ENCODE data around the gene NOL4. TPM values are rescaled to one million over a fixed set of nuclear protein-coding genes. Genes with fewer than 3 reads are reported as not detected.

The NOL4 gene
- polyA plus RNA-seq, 3 donors, result not detected

DNA sequence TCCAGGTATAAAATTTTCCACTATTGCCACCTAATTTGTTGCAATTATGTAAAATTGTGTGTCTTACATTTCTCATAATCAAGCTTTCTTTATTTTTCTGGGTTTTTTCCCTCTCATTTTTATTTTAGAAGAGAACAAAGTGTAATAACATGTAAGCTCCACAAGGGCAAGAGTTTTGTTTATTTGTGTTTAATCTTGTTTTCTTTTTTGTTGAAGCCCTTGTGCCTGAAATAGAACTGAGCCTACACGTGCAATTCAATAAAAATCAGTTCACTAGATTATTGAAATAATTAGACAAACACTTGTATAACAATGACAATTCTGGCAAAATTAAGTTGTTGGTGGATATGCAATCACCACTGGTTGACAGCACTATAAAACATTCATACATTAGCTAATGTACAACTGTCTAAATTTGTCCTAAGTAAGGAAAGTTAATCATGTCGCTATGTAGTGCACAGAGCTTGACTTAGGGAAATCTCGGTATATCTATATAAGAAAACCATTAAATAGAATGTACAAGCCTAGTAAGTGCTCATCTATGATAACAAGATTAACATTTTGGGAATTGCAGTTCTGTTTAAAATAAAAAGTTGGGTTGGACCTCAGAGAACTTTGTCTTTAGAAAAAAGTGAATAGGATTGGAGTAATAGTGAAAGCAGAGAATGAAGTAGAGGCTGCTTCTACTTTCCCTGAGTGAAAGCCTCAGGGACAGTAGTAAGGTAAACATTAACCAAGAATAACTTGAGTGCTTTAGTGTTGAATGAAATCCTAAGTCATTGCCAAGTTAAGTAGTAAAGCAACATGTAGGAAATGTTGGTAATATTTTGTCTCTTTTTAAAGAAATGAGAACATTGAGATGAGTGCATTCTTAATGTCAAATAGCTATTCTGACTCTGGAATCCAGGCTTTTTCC lies 37.4 kb upstream of the NOL4 start:
- TF ChIP-seq, protein P1, sequence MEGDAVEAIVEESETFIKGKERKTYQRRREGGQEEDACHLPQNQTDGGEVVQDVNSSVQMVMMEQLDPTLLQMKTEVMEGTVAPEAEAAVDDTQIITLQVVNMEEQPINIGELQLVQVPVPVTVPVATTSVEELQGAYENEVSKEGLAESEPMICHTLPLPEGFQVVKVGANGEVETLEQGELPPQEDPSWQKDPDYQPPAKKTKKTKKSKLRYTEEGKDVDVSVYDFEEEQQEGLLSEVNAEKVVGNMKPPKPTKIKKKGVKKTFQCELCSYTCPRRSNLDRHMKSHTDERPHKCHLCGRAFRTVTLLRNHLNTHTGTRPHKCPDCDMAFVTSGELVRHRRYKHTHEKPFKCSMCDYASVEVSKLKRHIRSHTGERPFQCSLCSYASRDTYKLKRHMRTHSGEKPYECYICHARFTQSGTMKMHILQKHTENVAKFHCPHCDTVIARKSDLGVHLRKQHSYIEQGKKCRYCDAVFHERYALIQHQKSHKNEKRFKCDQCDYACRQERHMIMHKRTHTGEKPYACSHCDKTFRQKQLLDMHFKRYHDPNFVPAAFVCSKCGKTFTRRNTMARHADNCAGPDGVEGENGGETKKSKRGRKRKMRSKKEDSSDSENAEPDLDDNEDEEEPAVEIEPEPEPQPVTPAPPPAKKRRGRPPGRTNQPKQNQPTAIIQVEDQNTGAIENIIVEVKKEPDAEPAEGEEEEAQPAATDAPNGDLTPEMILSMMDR (IDR thresholded peaks at IDR 0.05), result no peak
- DNase-seq, result no peak
- Mint-ChIP-seq H3K4me3 (no peak overlapping the region), H3K9me3 (peaks cover 2 to 16% (median 7%) of the 10 kb centered on the region in 7 donors), H3K27me3 (ENCODE audit: low read depth in 3 of 3) (no peaks in the 10 kb centered on the region), H3K36me3 (no peaks in the 10 kb centered on the region), H3K27ac (no peak overlapping the region), H3K4me1 (no peaks in the 10 kb centered on the region)
- Histone ChIP-seq H3K4me2 (replicated peaks; ENCODE audit: extremely low read depth, low read length, poor library complexity, severe bottlenecking) (no peak overlapping the region), H3K9me3 (replicated peaks in 1 of 2; ENCODE audit: control insufficient read depth in 1 of 2, insufficient read depth in 1 of 2, low read length in 2 of 2) (peaks cover 5 to 7% of the 10 kb centered on the region in 2 donors), H3K79me2 (ENCODE audit: insufficient read depth, low read length) (no peaks in the 10 kb centered on the region), H3K4me3 (replicated peaks in 1 of 3; ENCODE audit: low read depth in 2 of 3, low read length in 3 of 3) (no peak overlapping the region), H3K9ac (ENCODE audit: insufficient read depth, low read length, poor library complexity, severe bottlenecking) (no peak overlapping the region), H2AFZ (ENCODE audit: insufficient read depth, low read depth, low read length, poor library complexity, severe bottlenecking) (no peak overlapping the region), H3K27ac (ENCODE audit: low read depth in 1 of 2, low read length in 2 of 2) (no peak overlapping the region), H3K27me3 (ENCODE audit: control insufficient read depth in 2 of 2, insufficient read depth in 2 of 2, low read length in 2 of 2) (no peaks in the 10 kb centered on the region), H4K20me1 (ENCODE audit: insufficient read depth, low read length) (no peaks in the 10 kb centered on the region), H3K4me1 (ENCODE audit: control insufficient read depth in 1 of 2, insufficient read depth in 2 of 2, low read length in 2 of 2) (no peaks in the 10 kb centered on the region), H3K36me3 (replicated peaks in 1 of 2; ENCODE audit: control insufficient read depth in 1 of 2, insufficient read depth in 2 of 2, low read length in 2 of 2) (no peaks in the 10 kb centered on the region)
- intact Hi-C loops (cut with micrococcal nuclease), result no loop called here
- no CpG with 5 or more reads among the region's 3 CpGs for WGBS (ENCODE audit: insufficient coverage)

DNA sequence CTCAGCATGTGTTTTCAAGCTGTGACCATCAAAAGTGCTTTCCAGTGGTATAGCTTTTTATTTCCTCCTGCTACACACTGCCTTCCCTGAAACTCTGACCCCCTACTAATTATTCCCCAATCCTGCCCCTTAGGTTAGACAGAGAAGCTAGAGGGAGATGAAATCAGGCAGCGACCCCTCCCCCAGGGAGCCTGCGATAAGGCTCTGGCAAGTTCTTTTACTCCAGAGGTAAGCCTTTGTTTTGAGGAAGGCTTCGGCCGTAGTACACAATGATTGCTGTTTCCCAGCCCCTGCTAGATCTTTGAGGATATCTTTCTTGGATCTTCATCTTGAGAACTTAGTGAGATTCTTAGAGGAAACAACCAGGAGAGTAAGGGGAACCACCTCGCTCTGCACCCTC lies 33.5 kb upstream of the NOL4 start:
- H3K4me3 ChIP-seq (replicated peaks in 1 of 3; ENCODE audit: low read depth in 2 of 3, low read length in 3 of 3), result no peak overlapping the region
- intact Hi-C loops (cut with micrococcal nuclease), result no loop called here
- no peak overlapping the region for H3K9ac ChIP-seq (ENCODE audit: insufficient read depth, low read length, poor library complexity, severe bottlenecking)
- no peak overlapping the region for H2AFZ ChIP-seq (ENCODE audit: insufficient read depth, low read depth, low read length, poor library complexity, severe bottlenecking)
- no peak overlapping the region for H3K27ac ChIP-seq (ENCODE audit: low read depth in 1 of 2, low read length in 2 of 2)
- Mint-ChIP-seq H3K4me3 (no peak overlapping the region), H3K9me3 (peaks cover 0 to 11% (median 1%) of the 10 kb centered on the region in 7 donors), H3K4me1 (no peaks in the 10 kb centered on the region), H3K27ac (no peak overlapping the region), H3K36me3 (no peaks in the 10 kb centered on the region), H3K27me3 (ENCODE audit: low read depth in 3 of 3) (no peaks in the 10 kb centered on the region)
- TF ChIP-seq, protein P1 (IDR thresholded peaks at IDR 0.05), result no peak
- no peaks in the 10 kb centered on the region for H3K27me3 ChIP-seq (ENCODE audit: control insufficient read depth in 2 of 2, insufficient read depth in 2 of 2, low read length in 2 of 2)
- H3K9me3 ChIP-seq (replicated peaks in 1 of 2; ENCODE audit: control insufficient read depth in 1 of 2, insufficient read depth in 1 of 2, low read length in 2 of 2), result peaks cover 0 to under 1% of the 10 kb centered on the region in 2 donors
- no peaks in the 10 kb centered on the region for H3K79me2 ChIP-seq (ENCODE audit: insufficient read depth, low read length)
- no peak for DNase-seq
- no peaks in the 10 kb centered on the region for H4K20me1 ChIP-seq (ENCODE audit: insufficient read depth, low read length)
- H3K4me2 ChIP-seq (replicated peaks; ENCODE audit: extremely low read depth, low read length, poor library complexity, severe bottlenecking), result no peak overlapping the region
- WGBS (ENCODE audit: insufficient coverage), result 80% methylated on average over 2 of the region's 5 CpGs
- no peaks in the 10 kb centered on the region for H3K36me3 ChIP-seq (replicated peaks in 1 of 2; ENCODE audit: control insufficient read depth in 1 of 2, insufficient read depth in 2 of 2, low read length in 2 of 2)
- no peaks in the 10 kb centered on the region for H3K4me1 ChIP-seq (ENCODE audit: control insufficient read depth in 1 of 2, insufficient read depth in 2 of 2, low read length in 2 of 2)
